HCT116 (cell line): ENCODE results near the gene ABHD16B. TPM values are rescaled to one million over a fixed set of nuclear protein-coding genes. Genes with fewer than 3 reads are reported as not detected.

ENCODE experiments used
- ATAC-seq: fragments of 200-7000 bp; cut with Tn5 transposase; 2 replicates; pipeline ENCODE4 v1.9.1; 2020; ENCODE audit warnings: mild to moderate bottlenecking, moderate library complexity
- BruUV-seq: library from RNA; stranded (reverse); fragments of 400-500 nt; replicated peaks from 2 replicates; lab custom pipeline; 2021; lab: Mats Ljungman, UMichigan
- CTCF ChIA-PET: fragments of 300-600 bp; sonication (Branson Sonifier 250); formaldehyde crosslinking; loops from one replicate; lab custom pipeline; 2021; ENCODE audit warnings: antibody characterized with exemption; lab: Charles Lee
- POLR2A ChIA-PET: fragments of 300-600, 350-600 bp; sonication (Branson Sonifier 250); formaldehyde crosslinking; loops from one replicate; lab custom pipeline; 2021; ENCODE audit warnings: antibody characterized with exemption; lab: Charles Lee
- RAD21 ChIA-PET, 2 experiments: fragments of 300-600 bp; sonication (Branson Sonifier 250); formaldehyde crosslinking; loops; one replicate each; lab custom pipeline; 2023; ENCODE audit warnings: low total read pairs in 2 of 2; ENCODE audit not compliant: uncharacterized antibody in 2 of 2, unreplicated experiment in 2 of 2, low non-redundant PET in 1 of 2; lab: Charles Lee
- DNase-seq: peaks from one replicate; pipeline ENCODE4 v3.0.0-alpha.2; 2010; ENCODE audit warnings: low read depth, low spot score
- H2AFZ ChIP-seq: fragments of 200-600 bp; shearing (Covaris generic), sonication (generic); 2 replicates; pipeline ENCODE4 v1.6.1; 2017; ENCODE audit warnings: low read depth, mixed run types, mixed read lengths, antibody characterized with exemption, low read length; ENCODE audit not compliant: poor library complexity, severe bottlenecking
- H3K27ac ChIP-seq: 2 replicates; pipeline ENCODE4 v1.5.1; 2012; ENCODE audit warnings: low read depth, low read length
- H3K27me3 ChIP-seq: fragments of 200-600 bp; sonication (generic); 2 replicates; pipeline ENCODE4 v1.6.1; 2016; ENCODE audit warnings: mixed run types, low read length, mixed read lengths; ENCODE audit not compliant: insufficient read depth
- H3K36me3 ChIP-seq, 2 experiments: fragments of 200-500 bp in 1 of 2; fragments of 200-600 bp in 1 of 2; sonication (Bioruptor generic) in 1 of 2; sonication (generic) in 1 of 2; 2 replicates each; pipeline versions ENCODE4 v1.5.1 to v1.6.1; 2014 to 2016; ENCODE audit warnings: low read length in 2 of 2, inconsistent platforms in 1 of 2, mixed read lengths in 1 of 2, mixed run types in 1 of 2; ENCODE audit not compliant: insufficient read depth in 2 of 2, control insufficient read depth in 1 of 2
- H3K4me1 ChIP-seq, 2 experiments: fragments of 200-600 bp in 1 of 2; sonication (generic) in 1 of 2; 2 replicates each; pipeline versions ENCODE4 v1.5.1 to v1.6.1; 2012 to 2017; ENCODE audit warnings: low read length in 2 of 2, inconsistent platforms in 1 of 2, mild to moderate bottlenecking in 1 of 2, mixed read lengths in 1 of 2, mixed run types in 1 of 2, moderate library complexity in 1 of 2; ENCODE audit not compliant: insufficient read depth in 2 of 2, control insufficient read depth in 1 of 2
- H3K4me2 ChIP-seq: fragments of 200-600 bp; sonication (generic); 2 replicates; pipeline ENCODE4 v1.6.1; 2017; ENCODE audit warnings: mixed run types, low read length, mixed read lengths
- H3K4me3 ChIP-seq, 2 experiments: fragments of 200-600 bp in 1 of 2; sonication (generic) in 1 of 2; replicated peaks in 1 of 2; 2 replicates each; pipeline ENCODE4 v1.5.1; 2011 to 2016; ENCODE audit warnings: low read length in 2 of 2, control low read depth in 1 of 2, low read depth in 1 of 2, mild to moderate bottlenecking in 1 of 2, mixed read lengths in 1 of 2, mixed run types in 1 of 2
- H3K79me2 ChIP-seq: fragments of 200-600 bp; sonication (generic); 2 replicates; pipeline ENCODE4 v1.6.1; 2017; ENCODE audit warnings: mild to moderate bottlenecking, mixed run types, low read length, moderate library complexity, mixed read lengths; ENCODE audit not compliant: insufficient read depth
- H3K9ac ChIP-seq: fragments of 200-600 bp; sonication (generic); 2 replicates; pipeline ENCODE4 v1.6.1; 2016; ENCODE audit warnings: low read length, mixed read lengths
- H3K9me2 ChIP-seq: fragments of 200-600 bp; sonication (generic), shearing (Covaris generic); 2 replicates; pipeline ENCODE4 v1.6.1; 2017; ENCODE audit warnings: mixed run types, mild to moderate bottlenecking, moderate library complexity; ENCODE audit not compliant: insufficient read depth
- H3K9me3 ChIP-seq, 2 experiments: fragments of 200-500 bp in 1 of 2; fragments of 200-600 bp in 1 of 2; sonication (Bioruptor generic) in 1 of 2; sonication (generic) in 1 of 2; 2 replicates each; pipeline ENCODE4 v1.6.1; 2014 to 2017; ENCODE audit warnings: low read length in 2 of 2, mixed read lengths in 2 of 2, inconsistent platforms in 1 of 2, low read depth in 1 of 2, mild to moderate bottlenecking in 1 of 2, mixed run types in 1 of 2, moderate library complexity in 1 of 2; ENCODE audit not compliant: control insufficient read depth in 1 of 2, insufficient read depth in 1 of 2
- H4K20me1 ChIP-seq: fragments of 200-600 bp; sonication (generic), shearing (Covaris generic); 2 replicates; pipeline ENCODE4 v1.6.1; 2017; ENCODE audit warnings: mixed run types, mild to moderate bottlenecking, moderate library complexity; ENCODE audit not compliant: insufficient read depth
- CBX3 ChIP-seq: IDR thresholded peaks from 2 replicates; pipeline ENCODE4 v1.6.1; 2012; ENCODE audit warnings: low read depth
- CEBPB ChIP-seq: IDR thresholded peaks from 2 replicates; pipeline ENCODE4 v1.6.1; 2012; ENCODE audit warnings: low read depth
- EGR1 ChIP-seq: IDR thresholded peaks from 2 replicates; pipeline ENCODE4 v1.6.1; 2012; ENCODE audit warnings: low read depth
- ELF1 ChIP-seq: IDR thresholded peaks from 2 replicates; pipeline ENCODE4 v1.6.1; 2012; ENCODE audit warnings: low read depth, borderline replicate concordance
- EZH2 ChIP-seq: fragments of 200-600 bp; sonication (generic); IDR thresholded peaks from 2 replicates; pipeline ENCODE4 v1.6.1; 2017; ENCODE audit warnings: antibody characterized with exemption, mixed run types
- EZH2phosphoT487 ChIP-seq: fragments of 200-600 bp; IDR thresholded peaks from 2 replicates; pipeline ENCODE4 v1.6.1; 2018; ENCODE audit warnings: antibody characterized with exemption, borderline replicate concordance
- FOSL1 ChIP-seq: IDR thresholded peaks from 2 replicates; pipeline ENCODE4 v1.6.1; 2012; ENCODE audit warnings: low read depth
- JUND ChIP-seq: IDR thresholded peaks from 2 replicates; pipeline ENCODE4 v1.6.1; 2012
- POLR2A ChIP-seq: IDR thresholded peaks from 2 replicates; pipeline ENCODE4 v1.7.0; 2011; ENCODE audit warnings: borderline replicate concordance; ENCODE audit not compliant: insufficient read depth, insufficient read length; ENCODE audit errors: extremely low read depth
- POLR2AphosphoS5 ChIP-seq: IDR thresholded peaks from 2 replicates; pipeline ENCODE4 v1.6.1; 2011; ENCODE audit warnings: mild to moderate bottlenecking, low read depth, low read length, moderate library complexity
- RAD21 ChIP-seq: IDR thresholded peaks from 2 replicates; pipeline ENCODE4 v1.6.1; 2012; ENCODE audit warnings: low read depth, mild to moderate bottlenecking
- SRF ChIP-seq: IDR thresholded peaks from 2 replicates; pipeline ENCODE4 v1.6.1; 2012; ENCODE audit warnings: low read depth
- TCF7L2 ChIP-seq: IDR thresholded peaks from 2 replicates; pipeline ENCODE4 v1.7.0; 2011; ENCODE audit warnings: borderline replicate concordance, inconsistent platforms; ENCODE audit not compliant: insufficient read depth, insufficient read length; ENCODE audit errors: extremely low read depth
- YY1 ChIP-seq: IDR thresholded peaks from 2 replicates; pipeline ENCODE4 v1.6.1; 2011; ENCODE audit warnings: low read length, low read depth, moderate library complexity, mild to moderate bottlenecking; ENCODE audit not compliant: insufficient replicate concordance; ENCODE audit errors: extremely low read depth
- ZFX ChIP-seq: fragments of 450-650 bp; IDR thresholded peaks from 2 replicates; pipeline ENCODE4 v1.6.1; 2017
- ZNF274 ChIP-seq: fragments of 200-500 bp; sonication (Bioruptor generic); IDR thresholded peaks from 2 replicates; pipeline ENCODE4 v1.6.1; 2014; ENCODE audit warnings: mild to moderate bottlenecking, low read depth, low read length, inconsistent platforms
- intact Hi-C: fragments of 100-400 bp; cut with micrococcal nuclease; formaldehyde crosslinking; loops from 2 replicates; pipeline ENCODE4 v1.10.0; 2022
- total RNA-seq: library from RNA; stranded (reverse); gene quantifications from one replicate; pipeline ENCODE4 v1.2.1, GENCODE V29; 2021; ENCODE audit not compliant: unreplicated experiment
- TF ChIP-seq, protein P1 (sequence below): IDR thresholded peaks from 2 replicates; pipeline ENCODE4 v1.6.1; 2011; ENCODE audit warnings: mild to moderate bottlenecking, low read length, moderate library complexity; ENCODE audit not compliant: insufficient replicate concordance; ENCODE audit errors: extremely low read depth
- TF ChIP-seq, protein P2 (sequence below): IDR thresholded peaks from 2 replicates; pipeline ENCODE4 v1.6.1; 2012
- TF ChIP-seq, protein P3 (sequence below), 3 experiments: fragments of 200-600 bp in 1 of 3; sonication (generic) in 1 of 3; IDR thresholded peaks in 2 of 3; conservative IDR thresholded peaks in 1 of 3; 2 replicates each; pipeline ENCODE4 v1.5.1; 2012 to 2017; ENCODE audit warnings: low read depth in 2 of 3, low read length in 2 of 3, antibody characterized with exemption in 1 of 3, borderline replicate concordance in 1 of 3, control low read depth in 1 of 3, mild to moderate bottlenecking in 1 of 3, mixed read lengths in 1 of 3, mixed run types in 1 of 3, moderate library complexity in 1 of 3; ENCODE audit not compliant: insufficient read depth in 1 of 3
- TF ChIP-seq, protein P4 (sequence below): IDR thresholded peaks from 2 replicates; pipeline ENCODE4 v1.6.1; 2012; ENCODE audit warnings: low read depth

The ABHD16B gene
- total RNA-seq, 1 experiment from 2014 or later = not detected

DNA sequence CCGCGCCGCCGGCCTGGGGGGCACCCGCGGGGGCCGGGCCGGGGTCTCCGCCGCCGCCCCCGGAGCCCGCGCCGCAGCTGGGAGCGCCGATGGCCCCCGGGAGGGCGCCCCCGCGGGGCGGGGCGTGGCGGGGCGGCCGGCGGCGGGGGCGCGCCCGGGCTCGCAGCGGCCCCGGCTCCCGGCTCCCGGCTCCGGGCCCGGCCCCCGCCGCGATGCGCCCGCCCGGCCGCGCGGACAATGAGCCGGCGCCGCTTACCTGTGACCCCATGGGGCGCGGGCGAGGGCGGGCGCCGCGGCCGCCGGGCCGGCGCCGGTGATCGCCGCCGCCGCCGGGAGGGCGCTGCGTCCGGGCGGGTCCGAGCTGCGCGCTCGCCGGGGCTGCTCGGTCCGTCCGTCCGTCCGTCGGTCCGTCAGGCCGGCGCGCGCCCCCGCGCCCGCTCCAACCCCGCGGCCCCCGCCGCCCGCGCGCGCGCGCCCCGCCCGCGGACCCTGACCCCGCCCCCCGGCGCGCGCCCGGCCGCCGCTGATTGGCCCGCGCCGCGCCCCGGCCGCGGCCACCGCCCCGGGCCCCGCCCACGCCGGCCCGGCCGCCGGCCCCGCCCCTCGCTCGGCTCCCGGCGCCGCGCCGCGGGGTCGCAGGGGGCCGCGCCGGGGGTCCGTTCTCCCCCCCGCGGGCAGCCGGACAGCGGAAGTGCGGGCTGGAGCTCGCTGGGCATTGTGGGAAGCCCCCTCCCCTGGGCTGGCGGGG is 30.3 kb upstream of the ABHD16B start, which contains the start of gene ZBTB46:
TSS of gene ZBTB46 (minus strand) at position 424 of the 748 bp plus-strand sequence. CDS start 40,507 bp downstream, outside the sequence.
- Histone ChIP-seq H3K4me1 (peaks cover 19 to 49% of the 10 kb centered on the region in 2 experiments), H3K27me3 (no peaks in the 10 kb centered on the region), H3K4me3 (peak within 1 kb of the TSS; percentile 38 to 59), H3K27ac (peak within 1 kb of the TSS; percentile 51; the same call in 1 of the 2 replicates), H3K4me2 (peak within 1 kb of the TSS; percentile 88), H3K79me2 (0 out of 2 replicates have a peak, but pooled peaks cover 3% of the 10 kb centered on the region), H2AFZ (no peak within 1 kb of the TSS), H4K20me1 (no peaks in the 10 kb centered on the region), H3K9me3 (no peaks in the 10 kb centered on the region), H3K36me3 (no peaks in the 10 kb centered on the region), H3K9ac (peak within 1 kb of the TSS; percentile 45), H3K9me2 (no peaks in the 10 kb centered on the region)
- POLR2A ChIA-PET = no interaction called here
- TF ChIP-seq RAD21 (no peak), ELF1 (no peak), ZNF274 (no peak), FOSL1 (no peak), YY1 (no peak), EZH2 (no peak), SRF (no peak), POLR2A (no peak), CEBPB (no peak), ZFX (no peak), EGR1 (no peak), EZH2phosphoT487 (no peak), CBX3 (no peak), POLR2AphosphoS5 (no peak), JUND (no peak), TCF7L2 (no peak)
- TF ChIP-seq, protein P1, sequence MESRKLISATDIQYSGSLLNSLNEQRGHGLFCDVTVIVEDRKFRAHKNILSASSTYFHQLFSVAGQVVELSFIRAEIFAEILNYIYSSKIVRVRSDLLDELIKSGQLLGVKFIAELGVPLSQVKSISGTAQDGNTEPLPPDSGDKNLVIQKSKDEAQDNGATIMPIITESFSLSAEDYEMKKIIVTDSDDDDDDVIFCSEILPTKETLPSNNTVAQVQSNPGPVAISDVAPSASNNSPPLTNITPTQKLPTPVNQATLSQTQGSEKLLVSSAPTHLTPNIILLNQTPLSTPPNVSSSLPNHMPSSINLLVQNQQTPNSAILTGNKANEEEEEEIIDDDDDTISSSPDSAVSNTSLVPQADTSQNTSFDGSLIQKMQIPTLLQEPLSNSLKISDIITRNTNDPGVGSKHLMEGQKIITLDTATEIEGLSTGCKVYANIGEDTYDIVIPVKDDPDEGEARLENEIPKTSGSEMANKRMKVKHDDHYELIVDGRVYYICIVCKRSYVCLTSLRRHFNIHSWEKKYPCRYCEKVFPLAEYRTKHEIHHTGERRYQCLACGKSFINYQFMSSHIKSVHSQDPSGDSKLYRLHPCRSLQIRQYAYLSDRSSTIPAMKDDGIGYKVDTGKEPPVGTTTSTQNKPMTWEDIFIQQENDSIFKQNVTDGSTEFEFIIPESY = no peak
- TF ChIP-seq, protein P2, sequence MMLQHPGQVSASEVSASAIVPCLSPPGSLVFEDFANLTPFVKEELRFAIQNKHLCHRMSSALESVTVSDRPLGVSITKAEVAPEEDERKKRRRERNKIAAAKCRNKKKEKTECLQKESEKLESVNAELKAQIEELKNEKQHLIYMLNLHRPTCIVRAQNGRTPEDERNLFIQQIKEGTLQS = no peak
- TF ChIP-seq, protein P3, sequence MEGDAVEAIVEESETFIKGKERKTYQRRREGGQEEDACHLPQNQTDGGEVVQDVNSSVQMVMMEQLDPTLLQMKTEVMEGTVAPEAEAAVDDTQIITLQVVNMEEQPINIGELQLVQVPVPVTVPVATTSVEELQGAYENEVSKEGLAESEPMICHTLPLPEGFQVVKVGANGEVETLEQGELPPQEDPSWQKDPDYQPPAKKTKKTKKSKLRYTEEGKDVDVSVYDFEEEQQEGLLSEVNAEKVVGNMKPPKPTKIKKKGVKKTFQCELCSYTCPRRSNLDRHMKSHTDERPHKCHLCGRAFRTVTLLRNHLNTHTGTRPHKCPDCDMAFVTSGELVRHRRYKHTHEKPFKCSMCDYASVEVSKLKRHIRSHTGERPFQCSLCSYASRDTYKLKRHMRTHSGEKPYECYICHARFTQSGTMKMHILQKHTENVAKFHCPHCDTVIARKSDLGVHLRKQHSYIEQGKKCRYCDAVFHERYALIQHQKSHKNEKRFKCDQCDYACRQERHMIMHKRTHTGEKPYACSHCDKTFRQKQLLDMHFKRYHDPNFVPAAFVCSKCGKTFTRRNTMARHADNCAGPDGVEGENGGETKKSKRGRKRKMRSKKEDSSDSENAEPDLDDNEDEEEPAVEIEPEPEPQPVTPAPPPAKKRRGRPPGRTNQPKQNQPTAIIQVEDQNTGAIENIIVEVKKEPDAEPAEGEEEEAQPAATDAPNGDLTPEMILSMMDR (IDR thresholded peaks at IDR 0.05 in 2 of 3, conservative IDR thresholded peaks at IDR 0.05 in 1 of 3; ENCODE audit: borderline replicate concordance in 1 of 3, insufficient read depth in 1 of 3, low read depth in 2 of 3, low read length in 2 of 3) = no peak
- TF ChIP-seq, protein P4, sequence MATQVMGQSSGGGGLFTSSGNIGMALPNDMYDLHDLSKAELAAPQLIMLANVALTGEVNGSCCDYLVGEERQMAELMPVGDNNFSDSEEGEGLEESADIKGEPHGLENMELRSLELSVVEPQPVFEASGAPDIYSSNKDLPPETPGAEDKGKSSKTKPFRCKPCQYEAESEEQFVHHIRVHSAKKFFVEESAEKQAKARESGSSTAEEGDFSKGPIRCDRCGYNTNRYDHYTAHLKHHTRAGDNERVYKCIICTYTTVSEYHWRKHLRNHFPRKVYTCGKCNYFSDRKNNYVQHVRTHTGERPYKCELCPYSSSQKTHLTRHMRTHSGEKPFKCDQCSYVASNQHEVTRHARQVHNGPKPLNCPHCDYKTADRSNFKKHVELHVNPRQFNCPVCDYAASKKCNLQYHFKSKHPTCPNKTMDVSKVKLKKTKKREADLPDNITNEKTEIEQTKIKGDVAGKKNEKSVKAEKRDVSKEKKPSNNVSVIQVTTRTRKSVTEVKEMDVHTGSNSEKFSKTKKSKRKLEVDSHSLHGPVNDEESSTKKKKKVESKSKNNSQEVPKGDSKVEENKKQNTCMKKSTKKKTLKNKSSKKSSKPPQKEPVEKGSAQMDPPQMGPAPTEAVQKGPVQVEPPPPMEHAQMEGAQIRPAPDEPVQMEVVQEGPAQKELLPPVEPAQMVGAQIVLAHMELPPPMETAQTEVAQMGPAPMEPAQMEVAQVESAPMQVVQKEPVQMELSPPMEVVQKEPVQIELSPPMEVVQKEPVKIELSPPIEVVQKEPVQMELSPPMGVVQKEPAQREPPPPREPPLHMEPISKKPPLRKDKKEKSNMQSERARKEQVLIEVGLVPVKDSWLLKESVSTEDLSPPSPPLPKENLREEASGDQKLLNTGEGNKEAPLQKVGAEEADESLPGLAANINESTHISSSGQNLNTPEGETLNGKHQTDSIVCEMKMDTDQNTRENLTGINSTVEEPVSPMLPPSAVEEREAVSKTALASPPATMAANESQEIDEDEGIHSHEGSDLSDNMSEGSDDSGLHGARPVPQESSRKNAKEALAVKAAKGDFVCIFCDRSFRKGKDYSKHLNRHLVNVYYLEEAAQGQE = no peak
- intact Hi-C loops = no loop called here
- no peak for DNase-seq
- no TSS peak for BruUV-seq
- CTCF ChIA-PET = no interaction called here
- RAD21 ChIA-PET = no interaction called here
- peak; percentile 49 for ATAC-seq
